Measurements from ENCODE around the gene C15orf62.

Gene C15orf62

GRCh38 chr15:40782609-40783227, 12.9 kb downstream of the C15orf62 start:
- DNase-seq (ENCODE audit: low spot score): peak; percentile 92

GRCh38 chr15:40785164-40785563, 15.4 kb downstream of the C15orf62 start:
- DNase-seq (ENCODE audit: low spot score): peak; percentile 21

DNA sequence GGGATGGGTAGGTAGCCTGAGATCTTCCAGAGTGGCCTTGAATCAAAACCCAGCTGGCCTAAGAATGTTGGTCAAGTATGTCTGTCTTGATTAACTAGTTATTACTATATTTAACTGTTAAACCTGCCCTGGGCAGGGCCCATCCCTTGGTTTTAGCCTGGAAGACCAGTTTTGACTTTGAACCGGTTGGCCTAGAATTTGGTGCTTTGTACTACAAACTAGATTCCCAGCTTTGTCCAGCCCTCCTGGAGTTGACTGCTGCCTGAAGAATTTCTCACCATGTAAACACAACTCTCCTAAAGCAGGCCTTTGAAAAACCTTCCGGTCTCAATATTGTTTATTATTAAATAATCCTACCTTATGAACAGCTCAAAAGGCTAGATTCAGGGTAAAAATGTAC, 16.0 kb downstream of the C15orf62 start:
- DNase-seq (ENCODE audit: low spot score): no peak

DNA sequence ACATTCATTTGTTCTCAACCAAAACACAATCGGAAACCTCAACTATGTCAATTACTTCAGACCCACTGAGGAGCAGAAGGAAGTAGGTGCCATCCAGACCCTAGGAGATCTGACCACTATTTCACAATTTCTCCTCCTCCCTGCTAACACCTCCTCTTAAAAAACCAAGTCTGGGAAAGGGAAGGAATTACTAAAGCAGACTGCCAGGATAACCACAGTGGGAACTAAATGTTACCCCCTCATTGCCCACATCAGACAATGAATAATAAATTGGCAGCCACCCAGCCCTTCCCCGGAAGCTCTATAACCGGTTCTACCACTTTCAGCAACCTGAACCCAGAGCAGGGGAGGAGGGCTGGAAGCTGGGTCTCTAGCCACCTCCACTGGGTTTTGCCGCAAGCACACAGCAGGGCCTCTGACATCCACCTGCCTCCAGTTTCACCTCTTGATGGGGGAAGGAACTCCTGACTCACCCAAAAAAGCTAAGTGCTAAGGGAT, 17.6 kb downstream of the C15orf62 start:
- DNase-seq (ENCODE audit: low spot score): no peak

GRCh38 chr15:40787991-40788390, 18.2 kb downstream of the C15orf62 start:
- no peak for DNase-seq (ENCODE audit: low spot score)

GRCh38 chr15:40789119-40789518, 19.3 kb downstream of the C15orf62 start:
- no peak for DNase-seq (ENCODE audit: low spot score)

DNA sequence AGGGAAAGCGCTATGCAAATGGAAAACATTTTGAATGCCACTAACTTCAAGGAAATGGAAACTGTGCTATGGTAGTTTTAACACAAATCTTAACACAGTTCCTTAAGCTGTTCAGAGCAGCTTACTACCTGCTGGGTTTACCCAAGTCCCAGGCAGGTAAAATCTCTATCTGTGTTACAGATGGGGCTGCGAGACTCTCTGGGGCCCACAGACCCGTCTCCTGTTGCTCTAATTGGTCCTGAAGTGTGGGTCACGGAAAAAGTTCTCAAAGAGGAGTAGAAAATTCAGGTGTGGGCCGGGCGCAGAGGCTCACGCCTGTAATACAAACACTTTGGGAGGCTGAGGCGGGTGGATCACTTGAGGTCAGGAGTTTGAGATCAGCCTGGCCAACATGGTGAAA, 20.2 kb downstream of the C15orf62 start:
- no peak for DNase-seq (ENCODE audit: low spot score)

- no peak for DNase-seq (ENCODE audit: low spot score)
Measured at GRCh38 chr15:40790718-40791117, 20.9 kb downstream of the C15orf62 start.

GRCh38 chr15:40792394-40792793, 22.6 kb downstream of the C15orf62 start:
- DNase-seq (ENCODE audit: low spot score): no peak

DNA sequence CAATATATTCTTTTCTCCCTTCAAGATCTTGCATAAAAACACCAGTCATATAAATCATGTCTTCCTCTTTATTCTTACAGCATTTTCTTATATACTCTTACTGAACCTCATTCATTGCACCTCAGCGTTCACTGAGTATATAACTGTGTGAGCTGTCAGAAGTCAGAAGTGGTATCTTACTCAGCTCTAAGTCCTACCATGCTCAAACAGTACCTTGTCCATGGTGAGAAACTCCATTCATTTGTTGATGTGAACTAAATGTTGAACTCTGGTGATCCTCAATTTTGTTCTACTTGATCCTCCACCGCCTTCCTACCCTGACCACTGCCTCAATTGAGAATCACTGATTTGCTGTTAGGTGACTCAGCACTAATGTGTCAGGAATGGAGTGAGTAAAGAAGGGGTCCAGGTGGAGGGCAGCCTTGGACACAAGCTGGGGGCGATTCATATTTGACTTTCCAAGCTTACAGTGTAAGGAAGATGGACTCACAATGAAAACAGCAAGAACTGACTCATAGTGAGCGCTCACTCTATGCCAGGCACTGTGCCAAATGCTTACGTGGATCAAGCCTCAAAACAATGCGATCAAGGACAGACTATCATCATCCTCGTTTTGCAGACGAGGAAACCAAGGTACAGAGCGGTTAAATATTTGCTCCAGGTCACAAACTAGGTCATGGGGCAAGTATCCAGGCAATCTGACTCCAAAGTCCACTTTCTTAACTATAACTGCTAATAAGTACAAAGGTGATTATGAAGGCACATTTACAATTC, 23.6 kb downstream of the C15orf62 start:
- DNase-seq (ENCODE audit: low spot score): peak; percentile 38

GRCh38 chr15:40796041-40796440, 26.3 kb downstream of the C15orf62 start:
- DNase-seq (ENCODE audit: low spot score): no peak

DNA sequence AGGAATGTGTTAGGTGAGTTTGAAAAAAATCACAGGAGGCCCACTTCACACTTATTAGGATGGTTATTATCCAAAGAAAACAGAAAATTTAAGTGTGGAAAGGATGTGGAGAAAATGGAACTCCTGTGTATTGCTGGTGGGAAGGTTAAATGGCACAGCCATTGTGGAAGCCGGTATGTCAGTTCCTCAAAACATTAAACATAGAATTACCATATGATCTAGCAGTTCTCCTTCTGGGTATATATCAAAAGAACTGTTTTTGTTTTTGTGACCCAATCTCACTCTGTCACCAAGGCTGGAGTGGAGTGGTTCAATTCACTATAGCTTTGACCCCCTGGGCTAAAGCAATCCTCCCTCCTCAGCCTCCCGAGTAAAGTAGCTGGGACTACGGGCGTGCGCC, 26.7 kb downstream of the C15orf62 start:
- DNase-seq (ENCODE audit: low spot score): no peak

GRCh38 chr15:40799523-40799922, 29.7 kb downstream of the C15orf62 start:
- DNase-seq (ENCODE audit: low spot score): no peak

GRCh38 chr15:40803076-40803475, 33.3 kb downstream of the C15orf62 start:
- DNase-seq (ENCODE audit: low spot score): no peak

DNA sequence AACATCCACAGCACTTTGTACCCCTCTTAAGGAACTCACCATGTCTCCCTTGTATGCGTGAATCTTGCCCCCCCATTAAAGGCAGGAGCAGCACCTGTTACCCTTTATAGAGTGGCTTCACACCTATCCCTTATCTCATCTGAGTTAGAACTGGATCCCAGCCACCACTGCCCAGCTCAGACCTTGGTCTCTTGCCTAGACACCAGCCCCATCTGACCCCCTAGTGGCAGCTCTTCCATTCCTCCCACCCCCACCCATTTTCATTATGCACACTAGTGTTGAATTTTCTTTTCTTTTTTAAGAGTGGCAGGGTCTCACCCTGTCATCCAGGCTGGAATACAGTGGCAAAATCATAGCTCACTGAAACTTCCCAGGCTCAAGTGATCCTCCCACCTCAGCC, 33.9 kb downstream of the C15orf62 start:
- no peak for DNase-seq (ENCODE audit: low spot score)

DNA sequence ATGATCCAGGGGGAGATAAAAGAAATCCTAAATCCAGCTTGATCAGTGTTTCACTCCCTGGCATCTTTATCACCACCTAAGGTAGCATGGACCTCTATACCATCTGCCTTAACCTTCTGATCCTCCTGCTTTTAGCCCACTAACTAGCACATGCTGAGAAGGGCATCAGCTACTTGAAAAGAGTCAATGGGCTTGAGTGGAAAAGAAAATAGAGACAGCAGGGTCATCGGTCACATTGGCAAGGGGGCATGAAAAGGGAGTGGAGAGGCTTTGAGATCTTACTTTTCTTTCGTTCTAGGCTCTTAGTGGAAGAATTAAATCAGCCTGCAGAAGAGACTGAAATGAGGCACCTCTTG, 36.9 kb downstream of the C15orf62 start:
- DNase-seq (ENCODE audit: low spot score): no peak

- DNase-seq (ENCODE audit: low spot score): peak; percentile 95
Measured at GRCh38 chr15:40807028-40807887, 37.5 kb downstream of the C15orf62 start, which contains the start of the genes DNAJC17 and ZFYVE19. Gene DNAJC17, minus strand, starts transcription at chr15:40807473. Its CDS starts 27 bp downstream, at chr15:40807446. Gene ZFYVE19, plus strand, starts transcription at chr15:40807089. Its CDS starts 501 bp downstream, at chr15:40807590.

GRCh38 chr15:40807888-40808461, 38.2 kb downstream of the C15orf62 start:
- no peak for DNase-seq (ENCODE audit: low spot score)

GRCh38 chr15:40808861-40809450, 39.2 kb downstream of the C15orf62 start:
- no peak for DNase-seq (ENCODE audit: low spot score)

GRCh38 chr15:40812721-40813425, 43.1 kb downstream of the C15orf62 start:
- DNase-seq (ENCODE audit: low spot score): no peak
